Mesendoderm (in vitro differentiated cells): ENCODE measurements around the gene TEX12.

Experiments used
- DNase-seq: peaks from one replicate; pipeline ENCODE4 v3.0.0; 2013
- H2AK5ac ChIP-seq: 2 replicates; pipeline ENCODE4 v1.6.1; 2013; ENCODE audit warnings: low read length, inconsistent platforms
- H2BK120ac ChIP-seq: 2 replicates; pipeline ENCODE4 v1.6.1; 2013; ENCODE audit warnings: low read depth, mild to moderate bottlenecking, low read length, moderate library complexity, mixed read lengths
- H2BK15ac ChIP-seq: replicated peaks from 2 replicates; pipeline ENCODE4 v1.6.1; 2013; ENCODE audit warnings: low read depth, mild to moderate bottlenecking, moderate library complexity
- H2BK5ac ChIP-seq: 2 replicates; pipeline ENCODE4 v1.6.1; 2013; ENCODE audit warnings: low read length, inconsistent platforms
- H3K18ac ChIP-seq: 2 replicates; pipeline ENCODE4 v1.6.1; 2013; ENCODE audit warnings: mild to moderate bottlenecking, low read length, mixed read lengths
- H3K23ac ChIP-seq: one replicate; pipeline ENCODE4 v1.6.1; 2013; ENCODE audit warnings: low read length
- H3K27ac ChIP-seq: 2 replicates; pipeline ENCODE4 v1.5.1; 2013; ENCODE audit warnings: low read depth, mild to moderate bottlenecking, inconsistent platforms, low read length, moderate library complexity
- H3K27me3 ChIP-seq: 2 replicates; pipeline ENCODE4 v1.6.1; 2013; ENCODE audit warnings: low read length, control low read depth, mild to moderate bottlenecking, inconsistent platforms; ENCODE audit not compliant: insufficient read depth, poor library complexity
- H3K36me3 ChIP-seq: 2 replicates; pipeline ENCODE4 v1.6.1; 2013; ENCODE audit warnings: low read length, inconsistent platforms; ENCODE audit not compliant: control insufficient read depth, insufficient read depth
- H3K4ac ChIP-seq: one replicate; pipeline ENCODE4 v1.6.1; 2013; ENCODE audit warnings: low read depth, mild to moderate bottlenecking, low read length, moderate library complexity
- H3K4me1 ChIP-seq: 2 replicates; pipeline ENCODE4 v1.6.1; 2013; ENCODE audit warnings: low read depth, low read length, inconsistent platforms; ENCODE audit not compliant: control insufficient read depth
- H3K4me2 ChIP-seq: 2 replicates; pipeline ENCODE4 v1.6.1; 2013; ENCODE audit warnings: low read length
- H3K4me3 ChIP-seq: 2 replicates; pipeline ENCODE4 v1.5.1; 2013; ENCODE audit warnings: mild to moderate bottlenecking, low read length
- H3K56ac ChIP-seq: one replicate; pipeline ENCODE4 v1.6.1; 2013; ENCODE audit warnings: low read length
- H3K79me1 ChIP-seq: 2 replicates; pipeline ENCODE4 v1.6.1; 2013; ENCODE audit warnings: low read length, inconsistent platforms
- H3K79me2 ChIP-seq: 2 replicates; pipeline ENCODE4 v1.6.1; 2013; ENCODE audit warnings: mild to moderate bottlenecking, low read length; ENCODE audit not compliant: control insufficient read depth, insufficient read depth
- H3K9ac ChIP-seq: 2 replicates; pipeline ENCODE4 v1.6.1; 2013; ENCODE audit warnings: low read length, inconsistent platforms
- H4K5ac ChIP-seq: one replicate; pipeline ENCODE4 v1.6.1; 2013; ENCODE audit warnings: low read length
- H4K8ac ChIP-seq: one replicate; pipeline ENCODE4 v1.6.1; 2013; ENCODE audit warnings: low read depth, mild to moderate bottlenecking, control low read depth, low read length, moderate library complexity
- WGBS: extraction: QIAGEN DNeasy Blood & Tissue Kit; methylation state at CpG from one replicate; pipeline ENCODE4 v1.1.7; 2013; ENCODE audit warnings: low lambda C conversion rate, missing lambda C conversion rate; ENCODE audit not compliant: insufficient coverage; ENCODE audit errors: extremely low coverage; 5-methylcytosine and 5-hydroxymethylcytosine counted together

TEX12 gene

DNA sequence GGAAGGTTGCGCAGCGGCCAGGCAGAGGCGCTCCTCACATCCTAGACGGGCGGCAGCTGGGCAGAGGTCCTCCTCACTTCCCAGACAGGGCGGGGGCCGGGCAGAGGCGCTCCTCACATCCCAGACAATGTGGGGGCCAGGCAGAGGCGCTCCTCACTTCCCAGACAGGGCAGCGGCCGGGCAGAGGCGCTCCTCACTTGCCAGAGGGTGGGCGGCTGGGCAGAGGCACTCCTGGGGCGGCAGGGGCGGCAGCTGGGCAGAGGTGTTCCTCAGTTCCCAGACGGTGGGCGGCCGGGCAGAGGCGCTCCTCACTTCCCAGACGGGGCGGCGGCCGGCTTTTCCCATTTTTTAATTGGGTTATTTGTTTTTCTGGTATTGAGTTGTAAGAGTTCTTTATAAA, 38.9 kb downstream of the TEX12 start:
- WGBS = no CpG with 5 or more reads among the region's 23 CpGs
- Histone ChIP-seq H3K18ac (no peak overlapping the region), H3K79me2 (no peaks in the 10 kb centered on the region), H3K4me2 (no peak overlapping the region), H4K8ac (no peak overlapping the region), H3K9ac (no peak overlapping the region), H3K56ac (no peak overlapping the region), H3K4ac (no peak overlapping the region), H3K27ac (no peak overlapping the region), H3K4me1 (no peaks in the 10 kb centered on the region), H3K4me3 (no peak overlapping the region), H2AK5ac (no peak overlapping the region), H4K5ac (no peak overlapping the region), H3K36me3 (no peaks in the 10 kb centered on the region), H3K79me1 (no peaks in the 10 kb centered on the region), H2BK15ac (no peak overlapping the region), H3K23ac (no peak overlapping the region), H3K27me3 (no peaks in the 10 kb centered on the region), H2BK5ac (no peak overlapping the region), H2BK120ac (no peak overlapping the region)
- no peak for DNase-seq

DNA sequence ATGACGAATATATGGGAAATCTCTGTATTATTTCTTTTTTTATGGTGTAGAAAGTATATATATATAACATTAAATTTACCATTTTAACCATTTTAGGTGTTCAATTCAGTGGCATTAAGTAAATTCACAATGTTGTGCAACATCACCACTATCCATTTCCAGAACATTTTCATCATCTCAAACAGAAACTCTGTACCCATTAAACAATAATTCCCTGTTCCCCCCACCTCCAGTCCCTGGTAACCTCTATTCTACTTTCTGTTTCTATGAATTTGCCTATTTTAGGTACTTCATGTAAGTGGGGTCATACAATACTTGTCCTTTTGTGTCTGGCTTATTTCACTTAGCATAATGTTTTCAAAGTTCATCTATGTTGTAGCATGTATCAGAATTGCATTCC, 43.7 kb downstream of the TEX12 start:
- Histone ChIP-seq H3K36me3 (no peaks in the 10 kb centered on the region), H3K4me3 (no peak overlapping the region), H2BK120ac (no peak overlapping the region), H3K27ac (no peak overlapping the region), H3K4ac (no peak overlapping the region), H3K18ac (no peak overlapping the region), H4K8ac (no peak overlapping the region), H2BK5ac (no peak overlapping the region), H3K56ac (no peak overlapping the region), H3K4me2 (no peak overlapping the region), H3K4me1 (no peaks in the 10 kb centered on the region), H3K27me3 (no peaks in the 10 kb centered on the region), H3K9ac (no peak overlapping the region), H2AK5ac (no peak overlapping the region), H3K79me2 (no peaks in the 10 kb centered on the region), H4K5ac (no peak overlapping the region), H3K79me1 (no peaks in the 10 kb centered on the region), H3K23ac (no peak overlapping the region), H2BK15ac (no peak overlapping the region)
- WGBS = no CpG with 5 or more reads among the region's 1 CpG
- no peak for DNase-seq

DNA sequence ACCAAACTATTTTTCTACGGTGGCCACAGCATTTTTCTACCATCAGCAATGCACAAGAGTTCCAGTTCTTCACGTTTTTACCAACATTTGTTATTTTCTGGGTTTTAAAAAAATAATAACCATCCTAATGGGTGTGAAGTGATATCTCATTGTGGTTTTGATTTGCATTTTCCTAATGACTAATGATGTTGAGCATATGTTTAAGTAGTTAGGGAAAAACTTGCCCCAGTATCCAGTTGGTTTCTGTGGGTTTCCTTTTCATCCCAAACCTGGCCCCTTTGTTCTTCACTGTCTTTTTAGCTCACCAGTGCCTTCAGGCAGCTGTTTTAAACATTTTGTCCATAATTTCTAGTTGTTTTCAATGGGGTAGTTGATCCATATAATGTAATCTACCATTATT, 44.4 kb downstream of the TEX12 start:
- no peaks in the 10 kb centered on the region for H3K36me3 ChIP-seq
- H4K8ac ChIP-seq = no peak overlapping the region
- H3K79me1 ChIP-seq = no peaks in the 10 kb centered on the region
- H2BK5ac ChIP-seq = no peak overlapping the region
- no peak overlapping the region for H4K5ac ChIP-seq
- no CpG with 5 or more reads among the region's 2 CpGs for whole genome bisulfite sequencing
- H3K56ac ChIP-seq = no peak overlapping the region
- H3K4me2 ChIP-seq = no peak overlapping the region
- no peaks in the 10 kb centered on the region for H3K4me1 ChIP-seq
- H3K79me2 ChIP-seq = no peaks in the 10 kb centered on the region
- no peak overlapping the region for H2AK5ac ChIP-seq
- H2BK15ac ChIP-seq = no peak overlapping the region
- no peaks in the 10 kb centered on the region for H3K27me3 ChIP-seq
- H3K4ac ChIP-seq = no peak overlapping the region
- no peak overlapping the region for H3K4me3 ChIP-seq
- no peak overlapping the region for H3K23ac ChIP-seq
- H3K27ac ChIP-seq = no peak overlapping the region
- H3K18ac ChIP-seq = no peak overlapping the region
- no peak overlapping the region for H2BK120ac ChIP-seq
- no peak for DNase-seq
- no peak overlapping the region for H3K9ac ChIP-seq

DNA sequence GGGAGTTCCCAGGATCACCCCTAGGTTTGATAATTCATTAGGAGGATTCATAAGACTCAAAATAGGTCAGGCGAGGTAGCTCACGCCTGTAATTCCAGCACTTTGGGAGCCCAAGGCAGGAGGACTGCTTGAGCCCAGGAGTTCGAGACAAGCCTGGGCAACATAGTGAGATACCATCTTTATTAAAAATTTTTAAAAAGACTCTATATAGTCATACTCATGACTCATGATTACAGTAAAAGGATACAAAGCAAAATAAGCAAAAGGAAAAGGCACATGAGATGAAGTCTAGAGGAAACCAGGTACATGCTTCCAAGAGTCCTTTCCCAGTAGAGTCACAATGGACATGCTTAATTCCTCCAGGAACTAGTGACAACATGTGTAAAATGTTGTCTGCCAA, 45.1 kb downstream of the TEX12 start:
- Histone ChIP-seq H3K27ac (no peak overlapping the region), H4K5ac (no peak overlapping the region), H3K56ac (no peak overlapping the region)

DNA sequence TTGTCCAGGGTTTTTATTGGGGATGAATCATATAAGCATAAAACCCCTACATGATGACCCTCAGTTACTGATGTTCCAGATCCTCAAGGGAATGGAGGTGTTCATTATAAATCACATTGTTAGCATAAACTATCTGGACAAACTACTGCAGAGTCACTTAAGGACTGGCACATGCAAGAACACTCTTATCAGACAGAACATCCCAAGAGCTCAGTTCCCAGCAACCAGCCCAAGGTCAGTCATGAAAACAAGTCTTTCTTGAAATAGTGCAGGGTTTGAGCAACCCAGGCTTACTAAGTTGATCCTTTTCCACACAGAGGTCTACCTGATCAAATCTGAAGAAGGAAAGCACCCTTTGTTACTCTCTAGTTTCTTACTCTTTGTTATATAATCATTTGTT, 45.5 kb downstream of the TEX12 start:
- no peak overlapping the region for H2BK15ac ChIP-seq
- H2AK5ac ChIP-seq = no peak overlapping the region
- no peak for DNase-seq
- H4K8ac ChIP-seq = no peak overlapping the region
- H3K27ac ChIP-seq = no peak overlapping the region
- no peak overlapping the region for H2BK120ac ChIP-seq
- H3K79me1 ChIP-seq = no peaks in the 10 kb centered on the region
- no peak overlapping the region for H3K4me2 ChIP-seq
- no peaks in the 10 kb centered on the region for H3K4me1 ChIP-seq
- H3K56ac ChIP-seq = no peak overlapping the region
- no peak overlapping the region for H3K23ac ChIP-seq
- H3K9ac ChIP-seq = no peak overlapping the region
- H3K4me3 ChIP-seq = no peak overlapping the region
- no peak overlapping the region for H3K4ac ChIP-seq
- no peaks in the 10 kb centered on the region for H3K27me3 ChIP-seq
- no peak overlapping the region for H4K5ac ChIP-seq
- H3K18ac ChIP-seq = no peak overlapping the region
- H3K79me2 ChIP-seq = no peaks in the 10 kb centered on the region
- H3K36me3 ChIP-seq = no peaks in the 10 kb centered on the region
- H2BK5ac ChIP-seq = no peak overlapping the region

More for the DNA sequence above, 45.1 kb downstream of the TEX12 start:
- H2AK5ac ChIP-seq = no peak overlapping the region
- H3K79me2 ChIP-seq = no peaks in the 10 kb centered on the region
- no peaks in the 10 kb centered on the region for H3K4me1 ChIP-seq
- no peak overlapping the region for H2BK15ac ChIP-seq
- no peak overlapping the region for H3K9ac ChIP-seq
- no peak overlapping the region for H3K23ac ChIP-seq
- no peak overlapping the region for H2BK5ac ChIP-seq
- no peak overlapping the region for H3K4ac ChIP-seq
- no peak for DNase-seq
- no peak overlapping the region for H3K4me3 ChIP-seq
- no peaks in the 10 kb centered on the region for H3K79me1 ChIP-seq
- no CpG with 5 or more reads among the region's 3 CpGs for WGBS
- no peaks in the 10 kb centered on the region for H3K27me3 ChIP-seq
- H3K4me2 ChIP-seq = no peak overlapping the region
- H4K8ac ChIP-seq = no peak overlapping the region
- no peaks in the 10 kb centered on the region for H3K36me3 ChIP-seq
- H3K18ac ChIP-seq = no peak overlapping the region
- H2BK120ac ChIP-seq = no peak overlapping the region

DNA sequence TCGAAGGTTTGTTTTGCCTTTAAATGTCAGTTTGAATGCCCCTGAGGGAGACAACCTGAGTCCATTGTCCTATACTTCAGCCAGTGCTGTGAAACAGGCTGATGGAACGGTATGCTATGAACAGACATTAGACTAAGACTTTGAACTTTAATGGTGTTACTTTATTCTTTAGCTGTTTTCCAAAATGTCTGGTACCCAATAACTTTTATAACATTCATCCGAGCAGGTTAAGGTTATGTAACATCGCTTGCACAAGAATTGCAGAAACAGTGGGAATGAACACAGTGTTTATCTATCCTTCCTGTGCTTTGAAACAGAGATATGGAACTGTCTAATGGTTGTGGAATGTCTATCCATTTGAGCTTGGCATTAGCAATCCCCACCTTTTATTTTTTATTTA, 46.6 kb downstream of the TEX12 start:
- Histone ChIP-seq H3K36me3 (no peaks in the 10 kb centered on the region), H3K79me2 (no peaks in the 10 kb centered on the region), H3K79me1 (no peaks in the 10 kb centered on the region), H3K18ac (no peak overlapping the region), H3K9ac (no peak overlapping the region), H3K4me3 (no peak overlapping the region), H2BK15ac (no peak overlapping the region), H4K5ac (no peak overlapping the region), H4K8ac (no peak overlapping the region), H2BK5ac (no peak overlapping the region), H3K4me2 (no peak overlapping the region), H3K4me1 (no peaks in the 10 kb centered on the region), H2BK120ac (no peak overlapping the region), H3K23ac (no peak overlapping the region), H2AK5ac (no peak overlapping the region), H3K56ac (no peak overlapping the region), H3K27ac (no peak overlapping the region), H3K27me3 (no peaks in the 10 kb centered on the region), H3K4ac (no peak overlapping the region)
- no CpG with 5 or more reads among the region's 4 CpGs for WGBS
- no peak for DNase-seq
